Spleen (tissue), 11 donors: ENCODE results near the gene EPHB3. TPM values are rescaled to one million over a fixed set of nuclear protein-coding genes. Genes with fewer than 3 reads are reported as not detected.

Experiments
- DNase-seq: peaks from one replicate; pipeline ENCODE4 v3.0.0-alpha.2; 2020
- H3K27ac ChIP-seq, 8 donors: fragments of 200-600 bp; sonication (generic) in 7 of 8; 1 replicate in 4 of 8; 2 replicates in 4 of 8; pipeline versions ENCODE4 v1.5.0 to v1.8.0; 2016 to 2021; ENCODE audit warnings: inconsistent platforms in 4 of 8, mild to moderate bottlenecking in 4 of 8, moderate library complexity in 1 of 8
- H3K27me3 ChIP-seq, 7 donors: fragments of 200-600 bp; sonication (generic) in 6 of 7; replicated peaks in 1 of 7; 1 replicate in 4 of 7; 2 replicates in 3 of 7; pipeline versions ENCODE4 v1.5.0 to v1.8.0; 2016 to 2021; ENCODE audit warnings: inconsistent platforms in 3 of 7, mild to moderate bottlenecking in 1 of 7
- H3K36me3 ChIP-seq, 6 donors: fragments of 200-600 bp; sonication (generic) in 5 of 6; 1 replicate in 4 of 6; 2 replicates in 2 of 6; pipeline versions ENCODE4 v1.5.0 to v1.8.0; 2016 to 2021; ENCODE audit warnings: inconsistent platforms in 2 of 6
- H3K4me1 ChIP-seq, 6 donors: fragments of 200-600 bp; sonication (generic) in 5 of 6; 1 replicate in 3 of 6; 2 replicates in 3 of 6; pipeline versions ENCODE4 v1.5.0 to v1.8.0; 2016 to 2021; ENCODE audit warnings: inconsistent platforms in 3 of 6
- H3K4me3 ChIP-seq, 8 donors: fragments of 200-600 bp; sonication (generic) in 7 of 8; 1 replicate in 4 of 8; 2 replicates in 4 of 8; pipeline versions ENCODE4 v1.5.0 to v1.8.0; 2016 to 2021; ENCODE audit warnings: inconsistent platforms in 4 of 8, mild to moderate bottlenecking in 4 of 8, moderate library complexity in 2 of 8
- H3K9me3 ChIP-seq, 8 donors: fragments of 200-600 bp; sonication (generic) in 7 of 8; 1 replicate in 4 of 8; 2 replicates in 4 of 8; pipeline versions ENCODE4 v1.5.0 to v1.8.0; 2016 to 2021; ENCODE audit warnings: inconsistent platforms in 4 of 8
- POLR2A ChIP-seq, 3 donors: fragments of 450-650 bp; IDR thresholded peaks; one replicate each; pipeline ENCODE4 v1.5.1; 2017; ENCODE audit warnings: antibody characterized with exemption in 3 of 3, mild to moderate bottlenecking in 1 of 3
- POLR2AphosphoS5 ChIP-seq, 3 donors: sonication (generic); formaldehyde crosslinking; IDR thresholded peaks; one replicate each; pipeline ENCODE4 v1.5.1; 2017; ENCODE audit warnings: antibody characterized with exemption in 3 of 3
- WGBS, 5 donors: extraction: QIAGEN DNeasy Blood & Tissue Kit in 3 of 5; methylation state at CpG; one replicate each; pipeline versions ENCODE4 v1.1.5 to v1.1.7; 2013 to 2018; 5-methylcytosine and 5-hydroxymethylcytosine counted together
- intact Hi-C: fragments of 100-400 bp; cut with DNase I; formaldehyde crosslinking; loops from one replicate; pipeline ENCODE4 v1.15.0; 2023; ENCODE audit warnings: low total_unique reads
- polyA plus RNA-seq, 3 donors: library from polyadenylated mRNA; stranded (reverse); fragments of 200-250 nt; gene quantifications; one replicate each; pipeline ENCODE4 v1.2.1, GENCODE V29; 2013
- total RNA-seq, 7 donors: library from RNA; depleted of rRNA in 3 of 7; stranded (reverse); fragments of >200 nt in 3 of 7; fragmentation: NEBNext Ultra II Directional in 4 of 7; extraction: Animal tissue kit (Norgen Biotek cat#: 25700) in 4 of 7; gene quantifications; one replicate each; pipeline versions ENCODE4 v1.1.0 to v1.2.1, GENCODE V29; 2016 to 2021
- TF ChIP-seq, protein P1 (sequence below), 11 experiments: fragments of 200-600 bp in 7 of 11; fragments of 450-650 bp in 4 of 11; sonication (generic) in 4 of 11; IDR thresholded peaks in 8 of 11; conservative IDR thresholded peaks in 3 of 11; 1 replicate in 7 of 11; 2 replicates in 4 of 11; pipeline versions ENCODE4 v1.4.0 to v1.8.0; 2016 to 2021; ENCODE audit warnings: antibody characterized with exemption in 11 of 11, inconsistent platforms in 4 of 11, mild to moderate bottlenecking in 1 of 11
- donor health status: healthy with polysubstance abuse.
- donor health status: DM: no; HTN: no; CAD: no; lungs with moderate emphysema.
- donor health status: DM: no; HTN: no; CAD: no.
- donor health status: Bipolar disorder and iron deficiency.
- donor health status: healthy.
- donor health status: DM: no; HTN: no; CAD: no.
- donor health status: DM: yes; HTN: yes; CAD: no.

The EPHB3 gene
- total and polyA plus RNA-seq, 10 donors, result 0.23 to 2.3 (median 0.88) TPM

DNA sequence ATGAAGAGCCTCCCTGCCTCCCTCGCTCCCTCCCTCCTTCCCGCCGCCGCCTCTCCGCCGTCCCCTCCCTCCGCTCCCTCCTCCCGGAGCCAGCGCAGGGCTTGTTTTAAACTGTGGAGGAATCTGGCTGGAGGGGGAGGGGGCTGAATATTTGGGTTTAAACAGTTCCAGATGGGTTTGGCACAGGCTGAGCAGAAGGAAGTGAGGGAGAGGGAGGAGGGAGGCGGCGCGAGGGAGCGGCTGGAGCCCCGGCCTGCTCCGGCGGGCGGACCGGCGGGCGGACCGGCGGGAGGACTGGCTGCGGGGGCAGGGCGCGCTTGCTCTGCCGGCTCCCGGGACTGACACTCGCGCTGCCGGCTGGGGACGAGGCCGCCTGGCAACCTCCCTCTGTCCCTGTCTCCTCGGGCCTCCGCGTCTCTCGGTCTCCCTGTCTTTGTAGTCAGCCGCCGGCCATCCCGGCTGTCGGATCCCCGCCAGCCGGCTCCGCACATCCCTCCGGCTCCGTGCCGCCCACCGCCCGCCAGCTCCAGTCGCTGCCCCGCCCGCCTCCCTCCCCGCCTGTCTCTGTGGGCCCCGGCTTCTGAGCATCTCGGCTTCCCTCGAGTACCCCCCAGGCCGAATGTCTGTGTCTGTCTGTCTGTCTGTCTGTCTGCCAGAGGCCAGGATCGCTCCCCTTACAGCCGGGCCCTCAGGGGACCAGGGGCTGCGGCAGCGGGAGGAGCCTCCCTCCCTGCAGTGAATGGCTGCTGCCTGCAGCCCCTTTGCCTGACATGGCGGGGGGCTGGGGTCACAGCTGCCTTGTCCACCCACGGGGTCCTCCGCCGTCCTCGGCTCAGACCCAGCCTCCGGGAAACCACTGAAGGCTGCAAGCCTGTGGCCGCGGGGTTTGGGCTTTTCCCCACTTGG lies 7.6 kb downstream of the EPHB3 start:
- Histone ChIP-seq H3K27me3 (peaks cover 0 to 65% (median 15%) of the 10 kb centered on the region in 7 donors), H3K4me3 (peak overlapping the region; percentile 13 to 66 (median 32)), H3K9me3 (no peaks in the 10 kb centered on the region), H3K27ac (peak overlapping the region in 7 of 8 donors; percentile 22 to 76 (median 54)), H3K4me1 (peaks cover 10 to 34% (median 19%) of the 10 kb centered on the region in 6 donors), H3K36me3 (no peaks in the 10 kb centered on the region)
- TF ChIP-seq POLR2AphosphoS5 (IDR thresholded peaks at IDR 0.05), result peak; percentile 14 to 60 (median 59)
- TF ChIP-seq POLR2A (IDR thresholded peaks at IDR 0.05), result no peak
- WGBS, 5 donors, result 3 to 12% (median 12%) methylated on average over 47 to 68 of the region's 68 CpGs
- peak; percentile 85 for DNase-seq
- intact Hi-C loops, result no loop called here

- Histone ChIP-seq H3K27me3 (peaks cover 0 to 65% (median 15%) of the 10 kb centered on the region in 7 donors), H3K27ac (peak overlapping the region in 1 of 8 donors; percentile 76), H3K9me3 (no peaks in the 10 kb centered on the region), H3K4me3 (no peak overlapping the region), H3K4me1 (peaks cover 10 to 40% (median 23%) of the 10 kb centered on the region in 6 donors), H3K36me3 (no peaks in the 10 kb centered on the region)
- no peak for TF ChIP-seq POLR2AphosphoS5 (IDR thresholded peaks at IDR 0.05)
- TF ChIP-seq, protein P1, sequence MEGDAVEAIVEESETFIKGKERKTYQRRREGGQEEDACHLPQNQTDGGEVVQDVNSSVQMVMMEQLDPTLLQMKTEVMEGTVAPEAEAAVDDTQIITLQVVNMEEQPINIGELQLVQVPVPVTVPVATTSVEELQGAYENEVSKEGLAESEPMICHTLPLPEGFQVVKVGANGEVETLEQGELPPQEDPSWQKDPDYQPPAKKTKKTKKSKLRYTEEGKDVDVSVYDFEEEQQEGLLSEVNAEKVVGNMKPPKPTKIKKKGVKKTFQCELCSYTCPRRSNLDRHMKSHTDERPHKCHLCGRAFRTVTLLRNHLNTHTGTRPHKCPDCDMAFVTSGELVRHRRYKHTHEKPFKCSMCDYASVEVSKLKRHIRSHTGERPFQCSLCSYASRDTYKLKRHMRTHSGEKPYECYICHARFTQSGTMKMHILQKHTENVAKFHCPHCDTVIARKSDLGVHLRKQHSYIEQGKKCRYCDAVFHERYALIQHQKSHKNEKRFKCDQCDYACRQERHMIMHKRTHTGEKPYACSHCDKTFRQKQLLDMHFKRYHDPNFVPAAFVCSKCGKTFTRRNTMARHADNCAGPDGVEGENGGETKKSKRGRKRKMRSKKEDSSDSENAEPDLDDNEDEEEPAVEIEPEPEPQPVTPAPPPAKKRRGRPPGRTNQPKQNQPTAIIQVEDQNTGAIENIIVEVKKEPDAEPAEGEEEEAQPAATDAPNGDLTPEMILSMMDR (IDR thresholded peaks at IDR 0.05 in 8 of 11, conservative IDR thresholded peaks at IDR 0.05 in 3 of 11), result no peak
- no peak for TF ChIP-seq POLR2A (IDR thresholded peaks at IDR 0.05)
- WGBS, 5 donors, result 70 to 89% (median 86%) methylated on average over 3 of the region's 3 CpGs
- no peak for DNase-seq
- intact Hi-C loops, result no loop called here
These were observed 8.4 kb downstream of the EPHB3 start for GRCh38 chr3:184570035-184570434.

- no peak for DNase-seq
- intact Hi-C loops, result no loop called here
- TF ChIP-seq POLR2AphosphoS5 (IDR thresholded peaks at IDR 0.05), result no peak
- no peak for TF ChIP-seq POLR2A (IDR thresholded peaks at IDR 0.05)
- TF ChIP-seq, protein P1 (IDR thresholded peaks at IDR 0.05 in 8 of 11, conservative IDR thresholded peaks at IDR 0.05 in 3 of 11), result no peak
- H3K9me3 ChIP-seq, result no peaks in the 10 kb centered on the region
- no peak overlapping the region for H3K27ac ChIP-seq
- no peaks in the 10 kb centered on the region for H3K36me3 ChIP-seq
- WGBS, 5 donors, result 75 to 97% (median 93%) methylated on average over 5 to 6 of the region's 6 CpGs
- H3K4me3 ChIP-seq, result no peak overlapping the region
- peaks cover 10 to 40% (median 23%) of the 10 kb centered on the region in 6 donors for H3K4me1 ChIP-seq
- H3K27me3 ChIP-seq, result peaks cover 0 to 65% (median 15%) of the 10 kb centered on the region in 7 donors
These were observed 8.9 kb downstream of the EPHB3 start for GRCh38 chr3:184570489-184570888.

DNA sequence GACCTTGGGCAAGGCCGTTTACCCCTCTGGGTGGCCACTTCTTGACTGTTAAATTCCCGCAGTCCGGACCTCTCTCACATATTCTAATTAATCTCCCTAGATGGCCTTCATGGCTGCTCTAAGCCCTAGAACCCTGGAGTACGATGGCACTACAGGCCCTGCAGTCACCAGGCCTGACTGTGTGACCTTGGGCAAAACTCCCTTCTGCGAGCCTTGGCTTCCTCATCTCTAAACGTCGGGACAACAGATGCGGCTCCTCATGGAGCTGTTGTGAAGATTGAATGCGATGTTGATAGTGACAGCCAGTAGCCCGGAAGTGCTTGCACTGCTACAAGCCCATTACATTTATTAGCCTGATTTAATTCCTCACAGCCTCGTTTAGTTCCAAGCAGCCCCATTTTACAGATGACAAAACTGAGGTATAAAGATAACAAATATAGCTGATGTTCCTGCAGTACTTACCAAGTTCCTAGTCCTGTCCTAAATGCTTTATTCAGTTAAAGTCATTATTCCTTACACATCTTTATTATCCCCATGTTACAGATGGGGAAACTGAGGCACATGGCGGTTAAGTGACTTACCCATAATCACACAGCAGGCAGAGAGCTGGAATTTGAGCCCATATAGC lies 10.3 kb downstream of the EPHB3 start:
- H3K36me3 ChIP-seq, result no peaks in the 10 kb centered on the region
- H3K27ac ChIP-seq, result peak overlapping the region in 2 of 8 donors; percentile 33 to 46
- H3K27me3 ChIP-seq, result peaks cover 0 to 63% (median 15%) of the 10 kb centered on the region in 7 donors
- no peak for DNase-seq
- TF ChIP-seq POLR2A (IDR thresholded peaks at IDR 0.05), result no peak
- H3K4me1 ChIP-seq, result peaks cover 10 to 40% (median 23%) of the 10 kb centered on the region in 6 donors
- no peak overlapping the region for H3K4me3 ChIP-seq
- no peaks in the 10 kb centered on the region for H3K9me3 ChIP-seq
- WGBS, 5 donors, result 70 to 85% (median 78%) methylated on average over 12 of the region's 12 CpGs
- intact Hi-C loops, result no loop called here
